Astrocyte of the spinal cord (primary cell): ENCODE measurements around the gene GSTT2B.
"Not testable (repeated sequence)": the region's sequence is repeated elsewhere in the genome, so short reads cannot be mapped to it uniquely, and the experiment has no call there.

Experiments used
- DNase-seq: peaks from one replicate; pipeline ENCODE4 v3.0.0; 2011; ENCODE audit warnings: low read depth, low spot score
- H3K4me3 ChIP-seq: 2 replicates; pipeline ENCODE4 v1.5.1; 2011; ENCODE audit warnings: low read depth, mild to moderate bottlenecking, low read length, moderate library complexity
- in situ Hi-C: cut with HindIII; loops from 2 replicates; pipeline ENCODE4 v1.10.0; 2017; ENCODE audit warnings: low sequenced_read_pairs
- TF ChIP-seq, protein P1 (sequence below): IDR thresholded peaks from 2 replicates; pipeline ENCODE4 v1.5.1; 2012; ENCODE audit warnings: low read depth, mild to moderate bottlenecking, low read length, inconsistent platforms

The GSTT2B gene

DNA sequence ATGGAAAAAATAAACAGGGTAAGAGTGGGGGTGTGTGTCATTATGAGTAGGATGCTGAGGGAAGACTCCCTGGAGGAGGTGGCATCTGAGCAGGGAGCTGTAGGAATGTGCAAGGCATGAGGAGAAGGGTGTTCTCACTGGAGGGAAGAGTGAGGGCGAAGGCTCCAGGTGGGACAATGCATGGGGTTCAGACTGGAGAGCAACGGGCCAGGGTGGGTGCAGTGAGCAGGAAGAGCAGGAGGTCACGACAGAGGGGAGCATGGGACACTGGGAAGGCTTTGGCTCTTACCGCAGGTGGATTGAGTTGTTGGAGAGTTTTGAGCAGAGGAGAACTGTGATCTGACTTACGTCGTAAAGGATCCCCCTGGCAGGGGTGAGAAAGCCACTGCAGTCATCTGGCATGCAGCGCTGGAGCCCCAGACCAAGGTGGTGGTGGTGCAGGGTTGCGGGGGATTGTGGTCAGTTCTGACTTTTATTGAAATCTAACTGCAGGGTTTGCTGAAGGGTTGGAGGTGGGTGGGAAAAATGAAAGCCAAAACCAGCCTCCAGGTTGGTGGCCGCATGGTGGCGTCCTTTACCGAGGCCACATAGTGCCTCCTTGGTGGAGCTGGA, 8.1 kb downstream of the GSTT2B start:
- in situ Hi-C loops, H3K4me3 ChIP-seq, DNase-seq: not testable (repeated sequence)

DNA sequence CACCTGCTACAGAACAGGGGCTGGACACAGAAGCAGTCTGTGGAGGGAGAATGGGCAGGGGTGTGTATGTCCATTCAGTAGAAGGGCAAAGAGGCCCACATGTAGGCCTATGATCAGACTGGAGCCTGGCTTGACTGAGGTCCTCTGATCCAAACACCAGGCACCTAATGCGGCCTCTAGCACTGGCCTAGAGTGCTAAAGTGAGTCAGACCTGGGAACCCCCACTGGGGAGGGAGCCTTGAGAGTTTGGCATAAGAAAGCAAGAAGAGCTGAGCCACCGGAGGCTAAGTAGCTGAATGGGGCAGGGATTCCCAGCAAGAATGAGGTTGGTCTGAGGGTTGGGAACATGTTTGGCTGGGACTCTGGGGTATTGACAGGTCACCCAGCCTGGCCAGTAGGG, 9.6 kb downstream of the GSTT2B start:
- peak; percentile 17 for DNase-seq
- H3K4me3 ChIP-seq, in situ Hi-C loops: not testable (repeated sequence)

DNA sequence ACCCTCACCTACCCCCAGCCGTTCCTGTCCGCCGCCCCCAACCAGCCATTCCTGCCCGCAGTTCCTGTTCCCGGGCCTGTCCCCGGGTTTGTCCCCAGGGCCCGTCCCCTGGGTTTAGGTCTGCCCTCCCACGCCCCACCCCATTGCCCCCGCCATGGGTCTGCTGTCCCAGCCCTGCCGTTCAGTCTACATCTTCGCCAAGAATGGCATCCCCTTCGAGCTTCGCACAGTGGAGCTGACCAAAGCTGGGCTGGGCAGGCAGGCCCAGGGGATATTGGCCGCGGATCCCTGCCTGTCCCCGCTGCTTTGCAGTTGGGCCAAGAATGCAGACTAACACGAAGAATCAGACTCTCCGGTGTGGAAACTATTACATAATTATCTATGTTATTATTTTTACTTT, 11.2 kb downstream of the GSTT2B start:
- in situ Hi-C loops, DNase-seq, H3K4me3 ChIP-seq: not testable (repeated sequence)

DNA sequence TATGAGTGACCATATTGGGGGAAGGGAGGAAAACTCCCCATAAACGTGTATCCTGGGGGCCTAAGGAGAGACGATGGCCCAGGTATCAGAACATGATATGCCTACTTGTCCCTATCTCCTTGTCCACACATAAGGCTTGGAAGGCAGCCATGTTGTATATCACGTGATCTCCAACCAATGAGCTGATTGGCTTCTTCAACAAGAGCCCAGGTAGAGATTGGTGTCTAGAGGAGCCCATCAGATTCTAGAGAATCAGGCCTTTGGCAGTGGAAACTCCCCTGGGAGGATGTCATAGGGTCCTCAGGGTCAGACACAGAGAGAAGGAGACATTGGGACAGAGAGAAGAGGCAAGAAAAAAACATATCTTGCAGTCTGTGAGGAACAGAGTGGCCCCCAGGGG, 13.6 kb downstream of the GSTT2B start:
- in situ Hi-C loops = not testable (repeated sequence)

DNA sequence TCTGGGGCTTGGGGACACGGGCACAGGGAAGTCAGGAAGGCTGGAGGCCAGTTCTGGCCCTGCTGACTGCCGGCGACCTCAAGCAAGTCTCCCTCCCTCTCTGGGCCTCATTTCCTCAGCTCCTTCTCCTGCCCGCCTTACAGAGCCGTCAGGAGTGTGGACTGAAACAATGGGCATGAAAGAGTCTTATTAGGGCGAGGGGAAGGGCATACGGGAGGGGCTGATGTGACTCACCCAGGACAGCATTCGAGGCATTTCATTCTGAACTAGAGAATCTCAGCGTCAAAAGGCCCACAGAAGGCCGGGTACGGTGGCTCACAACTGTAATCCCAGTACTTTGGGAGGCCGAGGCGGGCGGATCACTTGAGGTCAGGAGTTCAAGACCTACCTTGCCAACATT, 20.8 kb downstream of the GSTT2B start:
- in situ Hi-C loops, H3K4me3 ChIP-seq, DNase-seq: not testable (repeated sequence)

More for the DNA sequence above, 13.6 kb downstream of the GSTT2B start:
- H3K4me3 ChIP-seq, DNase-seq: not testable (repeated sequence)

DNA sequence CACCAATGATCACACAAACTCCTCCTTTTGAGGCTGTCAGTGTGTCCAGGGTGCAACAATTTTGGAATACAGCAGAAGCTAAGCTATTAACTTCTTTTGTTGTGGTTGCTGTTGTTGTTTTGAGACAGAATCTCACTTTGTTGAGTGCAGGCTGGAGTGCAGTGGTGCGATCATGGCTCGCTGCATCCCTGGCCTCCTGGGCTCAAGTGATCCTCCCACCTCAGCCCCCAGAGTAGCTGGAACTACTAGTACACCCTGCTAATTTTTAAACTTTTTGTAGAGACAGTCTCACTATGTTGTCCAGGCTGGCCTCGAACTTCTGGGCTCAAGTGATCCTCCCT, 22.0 kb downstream of the GSTT2B start:
- in situ Hi-C loops = no loop called here
- no peak for DNase-seq
- TF ChIP-seq, protein P1, sequence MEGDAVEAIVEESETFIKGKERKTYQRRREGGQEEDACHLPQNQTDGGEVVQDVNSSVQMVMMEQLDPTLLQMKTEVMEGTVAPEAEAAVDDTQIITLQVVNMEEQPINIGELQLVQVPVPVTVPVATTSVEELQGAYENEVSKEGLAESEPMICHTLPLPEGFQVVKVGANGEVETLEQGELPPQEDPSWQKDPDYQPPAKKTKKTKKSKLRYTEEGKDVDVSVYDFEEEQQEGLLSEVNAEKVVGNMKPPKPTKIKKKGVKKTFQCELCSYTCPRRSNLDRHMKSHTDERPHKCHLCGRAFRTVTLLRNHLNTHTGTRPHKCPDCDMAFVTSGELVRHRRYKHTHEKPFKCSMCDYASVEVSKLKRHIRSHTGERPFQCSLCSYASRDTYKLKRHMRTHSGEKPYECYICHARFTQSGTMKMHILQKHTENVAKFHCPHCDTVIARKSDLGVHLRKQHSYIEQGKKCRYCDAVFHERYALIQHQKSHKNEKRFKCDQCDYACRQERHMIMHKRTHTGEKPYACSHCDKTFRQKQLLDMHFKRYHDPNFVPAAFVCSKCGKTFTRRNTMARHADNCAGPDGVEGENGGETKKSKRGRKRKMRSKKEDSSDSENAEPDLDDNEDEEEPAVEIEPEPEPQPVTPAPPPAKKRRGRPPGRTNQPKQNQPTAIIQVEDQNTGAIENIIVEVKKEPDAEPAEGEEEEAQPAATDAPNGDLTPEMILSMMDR = no peak
- H3K4me3 ChIP-seq = no peak overlapping the region

DNA sequence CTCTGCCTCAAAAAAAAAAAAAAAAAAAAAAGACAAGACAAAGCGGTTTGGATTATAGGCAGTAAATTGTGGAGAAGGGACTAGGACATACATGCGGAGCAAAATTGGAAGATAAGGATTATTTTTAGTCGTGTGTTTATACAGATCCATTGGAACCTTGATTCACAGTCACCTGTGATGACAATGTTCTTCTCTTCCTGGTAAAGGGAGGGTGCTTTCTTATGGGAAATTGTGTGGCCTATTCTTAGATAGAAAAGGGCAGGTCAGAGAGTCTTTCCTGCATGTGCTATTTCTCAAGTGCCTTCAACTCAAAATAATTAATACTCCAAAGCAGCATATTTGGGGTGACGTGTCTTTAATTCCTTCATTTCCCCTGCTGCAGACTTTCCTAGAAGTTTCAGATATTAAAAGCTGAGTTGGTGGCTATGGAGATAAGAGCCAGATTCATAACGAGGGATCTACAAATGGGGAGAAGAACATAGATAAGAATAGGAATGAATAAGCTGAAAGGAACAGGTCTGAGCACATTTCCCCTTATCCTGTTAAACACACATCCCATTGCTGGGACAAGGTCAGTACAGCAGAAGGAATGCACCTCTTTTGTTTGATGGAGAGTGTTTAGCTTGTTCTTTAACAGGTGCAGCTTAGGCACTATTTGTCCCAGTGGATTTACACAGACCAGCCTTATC, 22.5 kb downstream of the GSTT2B start:
- H3K4me3 ChIP-seq = no peak overlapping the region
- no peak for DNase-seq
- in situ Hi-C loops = no loop called here
- TF ChIP-seq, protein P1 = no peak

DNA sequence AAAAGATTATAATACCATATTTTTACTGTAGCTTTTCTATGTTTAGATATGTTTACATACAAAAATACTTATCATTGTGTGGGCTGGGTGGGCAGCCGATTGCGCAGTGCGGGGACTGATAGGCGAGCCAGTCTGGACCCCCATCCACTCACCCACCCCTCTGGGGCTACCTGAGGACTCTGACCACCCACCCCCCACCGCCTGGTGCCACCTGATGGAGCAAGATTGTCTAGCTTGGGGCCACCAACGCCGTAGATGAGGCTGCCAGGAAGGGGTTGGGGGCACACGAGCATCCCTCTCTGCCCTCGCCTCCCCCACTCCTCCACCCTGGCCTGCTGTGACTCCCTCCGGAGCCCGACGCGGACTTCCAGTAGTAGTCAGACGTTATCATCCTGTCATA, 34.4 kb downstream of the GSTT2B start:
- in situ Hi-C loops = no loop called here
- TF ChIP-seq, protein P1 = no peak
- DNase-seq = no peak
- no peak overlapping the region for H3K4me3 ChIP-seq

DNA sequence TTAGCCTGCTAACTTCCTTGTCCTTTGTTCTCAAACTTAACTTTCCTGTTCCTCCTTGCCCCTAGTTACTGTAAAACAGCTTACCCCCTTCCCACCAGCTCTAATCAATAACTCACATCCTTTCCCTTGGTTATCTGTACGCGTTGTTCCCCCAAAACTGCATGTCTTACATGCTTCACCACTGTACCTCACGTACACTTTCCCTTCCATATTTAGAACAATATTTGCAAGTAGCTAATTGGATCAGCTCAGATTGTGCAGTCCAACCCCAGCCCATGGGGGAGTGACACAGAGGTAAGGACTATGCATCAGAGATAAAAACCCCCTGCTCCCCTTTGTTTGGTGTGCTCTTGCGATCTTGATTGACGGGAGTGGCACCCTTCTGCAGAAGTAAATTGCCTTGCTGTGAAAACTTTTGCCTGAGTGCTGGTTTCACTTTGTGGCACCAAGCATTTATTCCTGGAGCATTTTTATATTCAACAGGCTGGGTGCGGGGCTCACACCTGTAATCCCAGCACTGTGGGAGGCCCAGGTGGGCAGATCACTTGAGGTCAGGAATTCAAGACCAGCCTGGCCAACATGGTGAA, 35.9 kb downstream of the GSTT2B start:
- in situ Hi-C loops = no loop called here
- H3K4me3 ChIP-seq = no peak overlapping the region
- DNase-seq = no peak
- TF ChIP-seq, protein P1 = no peak
